GM08714 (cell line): ENCODE results near the gene SMIM1.
"Not testable (repeated sequence)": the region's sequence is repeated elsewhere in the genome, so short reads cannot be mapped to it uniquely, and the experiment has no call there.

Experiments
- H3K4me3 ChIP-seq: fragments of 200-500 bp; sonication (Bioruptor generic); 2 replicates; pipeline ENCODE4 v1.5.1; 2014; ENCODE audit warnings: mild to moderate bottlenecking, low read length, inconsistent platforms
- ZNF274 ChIP-seq: IDR thresholded peaks from 2 replicates; pipeline ENCODE4 v1.6.1; 2012; ENCODE audit warnings: mild to moderate bottlenecking, low read depth, low read length

SMIM1 gene

GRCh38 chr1:3785456-3786157, 13.1 kb downstream of the SMIM1 start:
- no peak overlapping the region for H3K4me3 ChIP-seq
- TF ChIP-seq ZNF274: no peak

- no peak for TF ChIP-seq ZNF274
Measured at GRCh38 chr1:3786468-3787348, 14.2 kb downstream of the SMIM1 start.

GRCh38 chr1:3787349-3787715, 14.8 kb downstream of the SMIM1 start:
- no peak overlapping the region for H3K4me3 ChIP-seq
- TF ChIP-seq ZNF274: no peak

More at GRCh38 chr1:3786468-3787348, 14.2 kb downstream of the SMIM1 start:
- H3K4me3 ChIP-seq: no peak overlapping the region

GRCh38 chr1:3787745-3788605, 15.4 kb downstream of the SMIM1 start:
- no peak for TF ChIP-seq ZNF274
- no peak overlapping the region for H3K4me3 ChIP-seq

- no peak for TF ChIP-seq ZNF274
- no peak overlapping the region for H3K4me3 ChIP-seq
Measured at GRCh38 chr1:3788756-3789420, 16.3 kb downstream of the SMIM1 start.

- H3K4me3 ChIP-seq: no peak overlapping the region
- TF ChIP-seq ZNF274: no peak
Measured at GRCh38 chr1:3789421-3790300, 17.1 kb downstream of the SMIM1 start.

GRCh38 chr1:3790500-3790923, 18.0 kb downstream of the SMIM1 start:
- no peak for TF ChIP-seq ZNF274
- no peak overlapping the region for H3K4me3 ChIP-seq

- no peak overlapping the region for H3K4me3 ChIP-seq
- TF ChIP-seq ZNF274: no peak
Measured at GRCh38 chr1:3790952-3791351, 18.4 kb downstream of the SMIM1 start.

GRCh38 chr1:3795453-3796214, 23.1 kb downstream of the SMIM1 start:
- peak overlapping the region; percentile 93 for H3K4me3 ChIP-seq
- TF ChIP-seq ZNF274: no peak

GRCh38 chr1:3796215-3797061, 23.9 kb downstream of the SMIM1 start, which contains the start of gene LRRC47:
LRRC47 (minus strand) TSS chr1:3796498; CDS start chr1:3796476, 22 bp downstream.
- H3K4me3 ChIP-seq: peak within 1 kb of the TSS; percentile 93
- no peak for TF ChIP-seq ZNF274

- TF ChIP-seq ZNF274: no peak
- no peak overlapping the region for H3K4me3 ChIP-seq
Measured at GRCh38 chr1:3799976-3800685, 27.6 kb downstream of the SMIM1 start.

- not testable (repeated sequence) for H3K4me3 ChIP-seq
Measured at GRCh38 chr1:3800795-3801194, 28.2 kb downstream of the SMIM1 start.
